ENCODE measurements around the gene APOL4. TPM values are rescaled to one million over a fixed set of nuclear protein-coding genes. Genes with fewer than 3 reads are reported as not detected.

The APOL4 gene
- total and polyA plus RNA-seq, 12 donors = 1.2 to 10.0 (median 3.6) TPM; not detected in 1

DNA sequence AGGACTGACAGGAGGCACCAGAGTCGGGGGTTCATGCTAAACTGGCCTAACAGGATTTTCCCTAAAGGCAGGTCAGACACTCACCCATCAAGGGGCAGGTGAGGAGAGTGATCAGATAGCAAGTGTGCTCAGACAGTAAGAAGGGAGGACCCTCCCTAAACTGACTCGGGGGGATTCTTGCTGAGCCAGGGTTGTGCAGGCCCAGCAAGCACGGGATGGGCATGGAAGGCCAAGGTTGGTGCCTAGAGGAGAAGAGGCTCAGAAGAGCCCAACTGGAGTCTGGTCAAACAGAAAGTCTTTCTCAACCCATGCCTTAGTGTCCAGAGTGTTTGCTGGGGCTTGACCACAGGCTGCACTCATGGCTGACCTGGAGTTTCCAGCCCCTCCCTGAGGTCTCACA lies 45.1 kb upstream of the APOL4 start:
- Histone ChIP-seq H3K36me3 (replicated peaks in 1 of 2) (no peaks in the 10 kb centered on the region), H3K4me1 (replicated peaks in 1 of 2) (no peaks in the 10 kb centered on the region), H3K27me3 (no peaks in the 10 kb centered on the region), H3K27ac (no peak overlapping the region), H3K9me3 (replicated peaks in 1 of 3) (no peaks in the 10 kb centered on the region), H3K4me3 (no peak overlapping the region)
- intact Hi-C loops (cut with DNase I) = no loop called here
- no peak for TF ChIP-seq POLR2A (IDR thresholded peaks at IDR 0.05)
- TF ChIP-seq, protein P1, sequence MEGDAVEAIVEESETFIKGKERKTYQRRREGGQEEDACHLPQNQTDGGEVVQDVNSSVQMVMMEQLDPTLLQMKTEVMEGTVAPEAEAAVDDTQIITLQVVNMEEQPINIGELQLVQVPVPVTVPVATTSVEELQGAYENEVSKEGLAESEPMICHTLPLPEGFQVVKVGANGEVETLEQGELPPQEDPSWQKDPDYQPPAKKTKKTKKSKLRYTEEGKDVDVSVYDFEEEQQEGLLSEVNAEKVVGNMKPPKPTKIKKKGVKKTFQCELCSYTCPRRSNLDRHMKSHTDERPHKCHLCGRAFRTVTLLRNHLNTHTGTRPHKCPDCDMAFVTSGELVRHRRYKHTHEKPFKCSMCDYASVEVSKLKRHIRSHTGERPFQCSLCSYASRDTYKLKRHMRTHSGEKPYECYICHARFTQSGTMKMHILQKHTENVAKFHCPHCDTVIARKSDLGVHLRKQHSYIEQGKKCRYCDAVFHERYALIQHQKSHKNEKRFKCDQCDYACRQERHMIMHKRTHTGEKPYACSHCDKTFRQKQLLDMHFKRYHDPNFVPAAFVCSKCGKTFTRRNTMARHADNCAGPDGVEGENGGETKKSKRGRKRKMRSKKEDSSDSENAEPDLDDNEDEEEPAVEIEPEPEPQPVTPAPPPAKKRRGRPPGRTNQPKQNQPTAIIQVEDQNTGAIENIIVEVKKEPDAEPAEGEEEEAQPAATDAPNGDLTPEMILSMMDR (IDR thresholded peaks at IDR 0.05) = no peak
- 78 to 86% (median 81%) methylated on average over 3 of the region's 3 CpGs for WGBS, 4 donors
- DNase-seq = peak in 1 of 7 donors; percentile 15

DNA sequence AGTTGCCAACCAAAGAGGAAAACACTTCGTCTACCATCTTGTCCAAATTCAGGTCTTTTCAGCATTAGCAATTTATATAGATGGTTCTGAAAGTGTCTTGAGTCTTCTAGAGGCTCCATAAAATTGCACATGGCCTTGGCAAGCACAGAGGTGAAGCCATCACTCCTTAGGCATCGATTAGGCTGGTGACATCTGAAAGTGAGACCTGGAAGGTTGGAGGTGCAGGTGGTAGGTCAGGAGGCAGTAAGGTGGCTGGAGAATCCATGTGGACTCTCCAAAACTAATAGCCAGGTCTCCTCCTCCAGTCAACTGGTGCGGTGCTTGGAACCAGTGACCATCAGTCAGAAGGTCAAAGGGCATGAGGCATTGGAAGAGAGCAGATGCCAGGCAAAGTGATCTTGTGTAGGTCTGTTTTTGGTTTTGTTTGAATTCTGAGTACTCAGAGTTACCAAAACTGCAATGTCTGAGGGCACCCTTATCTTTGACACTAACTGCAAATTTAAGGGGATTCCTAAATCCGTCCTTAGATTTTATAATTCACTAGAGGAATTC lies 44.3 kb upstream of the APOL4 start:
- TF ChIP-seq, protein P1 (IDR thresholded peaks at IDR 0.05) = no peak
- TF ChIP-seq POLR2A (IDR thresholded peaks at IDR 0.05) = no peak
- Histone ChIP-seq H3K27me3 (no peaks in the 10 kb centered on the region), H3K9me3 (replicated peaks in 1 of 3) (no peaks in the 10 kb centered on the region), H3K4me1 (replicated peaks in 1 of 2) (no peaks in the 10 kb centered on the region), H3K27ac (no peak overlapping the region), H3K36me3 (replicated peaks in 1 of 2) (no peaks in the 10 kb centered on the region), H3K4me3 (no peak overlapping the region)
- intact Hi-C loops (cut with DNase I) = no loop called here
- WGBS, 4 donors = 62 to 69% (median 64%) methylated on average over 4 of the region's 4 CpGs
- DNase-seq = peak in 1 of 7 donors; percentile 33

GRCh38 chr22:36244522-36245391 lies 43.1 kb upstream of the APOL4 start:
- Histone ChIP-seq H3K4me1 (replicated peaks in 1 of 2) (peaks cover 0 to 2% of the 10 kb centered on the region in 2 donors), H3K9me3 (replicated peaks in 1 of 3) (no peaks in the 10 kb centered on the region), H3K36me3 (replicated peaks in 1 of 2) (no peaks in the 10 kb centered on the region), H3K27me3 (no peaks in the 10 kb centered on the region), H3K4me3 (no peak overlapping the region), H3K27ac (peak overlapping the region in 2 of 5 donors; percentile 52 to 60)
- TF ChIP-seq, protein P1 (IDR thresholded peaks at IDR 0.05) = no peak
- no peak for TF ChIP-seq POLR2A (IDR thresholded peaks at IDR 0.05)
- WGBS, 4 donors = 66 to 80% (median 77%) methylated on average over 5 of the region's 5 CpGs
- intact Hi-C loops (cut with DNase I) = no loop called here
- peak in 1 of 7 donors; percentile 51 for DNase-seq

GRCh38 chr22:36243986-36244385 lies 42.4 kb upstream of the APOL4 start:
- H3K4me1 ChIP-seq (replicated peaks in 1 of 2) = peaks cover 0 to 5% of the 10 kb centered on the region in 2 donors
- WGBS, 4 donors = 86 to 100% (median 91%) methylated on average over 2 to 5 of the region's 5 CpGs
- H3K27ac ChIP-seq = peak overlapping the region in 2 of 5 donors; percentile 29 to 52
- DNase-seq = peak in 2 of 7 donors; percentile 12 to 40
- H3K9me3 ChIP-seq (replicated peaks in 1 of 3) = no peaks in the 10 kb centered on the region
- H3K36me3 ChIP-seq (replicated peaks in 1 of 2) = no peaks in the 10 kb centered on the region
- no peak overlapping the region for H3K4me3 ChIP-seq
- intact Hi-C loops (cut with DNase I) = no loop called here
- H3K27me3 ChIP-seq = no peaks in the 10 kb centered on the region
- TF ChIP-seq POLR2A (IDR thresholded peaks at IDR 0.05) = no peak
- TF ChIP-seq, protein P1 (IDR thresholded peaks at IDR 0.05) = no peak
